Activated T-helper 2 cell treated with anti-CD3 and anti-CD28 coated beads, Interferon-gamma antibody, Interleukin-2, Interleukin-4, amounts not matched to agents 10 μg/mL and 5 μg/mL and 100 μg/mL, durations not matched to agents 14 hours and 24 hours and 36 hours (primary cell): ENCODE measurements around the gene TNIP3. TPM values are rescaled to one million over a fixed set of nuclear protein-coding genes. Genes with fewer than 3 reads are reported as not detected.
A peak's percentile ranks its signal among the peaks of the same experiment; 100 is the strongest.
"Not testable (repeated sequence)": the region's sequence is repeated elsewhere in the genome, so short reads cannot be mapped to it uniquely, and the experiment has no call there.

Experiments
- DNase-seq: peaks from one replicate; pipeline ENCODE4 v3.0.0; 2021; ENCODE audit warnings: low spot score
- H3K27ac Mint-ChIP-seq: one replicate; pipeline ENCODE4 v1.8.0; 2021; ENCODE audit warnings: mixed read lengths
- H3K27me3 Mint-ChIP-seq: one replicate; pipeline ENCODE4 v1.8.0; 2021; ENCODE audit warnings: low read depth, mixed read lengths
- H3K36me3 Mint-ChIP-seq: one replicate; pipeline ENCODE4 v1.8.0; 2021; ENCODE audit warnings: low read depth, mixed read lengths
- H3K4me1 Mint-ChIP-seq: one replicate; pipeline ENCODE4 v1.8.0; 2021; ENCODE audit warnings: low read depth, mixed read lengths
- H3K4me3 Mint-ChIP-seq: one replicate; pipeline ENCODE4 v1.8.0; 2021; ENCODE audit warnings: low read depth, mild to moderate bottlenecking, moderate library complexity, mixed read lengths
- H3K9me3 Mint-ChIP-seq: one replicate; pipeline ENCODE4 v1.8.0; 2021; ENCODE audit warnings: mixed read lengths
- intact Hi-C: fragments of 100-400 bp; cut with micrococcal nuclease; formaldehyde crosslinking; loops from one replicate; pipeline ENCODE4 v1.15.1; 2023
- total RNA-seq: library from RNA; stranded (reverse); gene quantifications from 2 replicates; pipeline ENCODE4 v1.2.3, GENCODE V29; 2022

TNIP3 gene
- total RNA-seq, 1 donor from 2014 or later, result 9.2 TPM

DNA sequence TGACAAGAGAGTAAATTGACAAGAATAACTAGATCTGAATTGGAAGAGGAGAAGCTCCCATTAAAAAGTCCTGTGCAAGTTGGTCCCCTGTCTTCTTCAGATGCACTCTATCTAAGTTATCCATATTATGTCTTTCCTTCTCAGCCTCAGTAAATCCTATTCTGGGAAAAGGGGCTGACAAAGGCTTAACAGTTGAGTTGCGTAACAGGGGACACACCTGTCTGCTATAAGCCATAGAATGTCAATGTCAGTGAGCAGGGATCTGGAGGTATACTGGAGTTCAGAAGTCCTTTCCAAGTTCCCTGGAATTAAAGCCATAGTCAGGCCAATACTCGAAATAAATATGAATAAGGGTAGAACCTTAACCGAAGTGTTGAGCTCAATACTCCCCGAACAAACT is 26.3 kb upstream of the TNIP3 start:
- DNase-seq, result no peak
- Mint-ChIP-seq H3K36me3 (no peaks in the 10 kb centered on the region), H3K9me3 (no peaks in the 10 kb centered on the region), H3K4me1 (peaks cover 61% of the 10 kb centered on the region), H3K27ac (peak overlapping the region; percentile 77), H3K27me3 (no peaks in the 10 kb centered on the region), H3K4me3 (peak overlapping the region; percentile 51)
- intact Hi-C loops, result loop anchor here (1.0 kb wide), 2 partner anchors 8 to 66 kb away; no protein-coding TSS in a partner anchor

DNA sequence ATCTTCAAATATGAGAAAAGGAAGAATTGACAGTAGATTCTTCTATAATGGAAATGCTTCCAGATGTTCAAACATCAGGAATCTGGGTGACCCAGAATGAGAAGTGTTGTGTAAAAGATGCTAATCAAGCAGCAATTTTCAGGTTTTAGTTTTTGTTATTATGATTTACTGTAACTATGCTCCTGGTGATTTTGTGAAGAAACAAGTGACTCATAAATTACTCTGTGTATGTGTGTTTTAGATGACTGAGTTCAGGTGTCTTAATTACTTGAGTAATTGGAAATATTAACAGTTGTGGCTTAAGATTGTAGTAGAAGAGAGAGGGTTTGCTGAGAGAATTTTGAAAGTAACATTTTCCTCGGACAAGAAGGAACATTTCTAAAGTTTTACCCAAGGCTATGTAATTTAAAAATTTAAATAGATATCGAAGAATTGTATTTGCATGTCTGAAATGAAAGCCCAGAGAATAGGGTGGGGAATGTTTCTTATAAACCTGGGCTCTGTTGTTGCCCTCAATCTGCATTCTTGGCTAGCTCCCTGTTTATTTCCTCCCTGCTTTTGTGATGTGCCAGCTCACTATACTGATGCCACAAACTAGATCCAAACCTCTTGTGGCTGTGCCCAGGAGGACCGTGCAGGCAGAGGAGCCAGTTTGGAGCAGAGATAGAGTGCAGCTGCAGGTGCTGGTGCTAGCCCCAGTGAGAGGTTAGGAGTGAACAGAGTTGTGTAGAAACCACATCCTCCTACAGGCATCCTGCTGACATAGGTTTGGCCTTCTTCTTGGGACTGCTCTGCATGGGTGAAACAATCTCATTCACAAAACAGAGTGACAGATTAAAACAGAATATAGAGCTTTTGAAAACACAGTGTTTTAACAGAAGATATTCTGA is 25.4 kb upstream of the TNIP3 start:
- Mint-ChIP-seq H3K27ac (peak overlapping the region; percentile 77), H3K9me3 (no peaks in the 10 kb centered on the region), H3K4me1 (peaks cover 62% of the 10 kb centered on the region), H3K4me3 (peak overlapping the region; percentile 51), H3K27me3 (no peaks in the 10 kb centered on the region), H3K36me3 (peaks cover 4% of the 10 kb centered on the region)
- DNase-seq, result peak; percentile 40
- intact Hi-C loops, result loop anchor here (1.0 to 2.0 kb wide), 4 partner anchors 7 to 77 kb away; no protein-coding TSS in a partner anchor

DNA sequence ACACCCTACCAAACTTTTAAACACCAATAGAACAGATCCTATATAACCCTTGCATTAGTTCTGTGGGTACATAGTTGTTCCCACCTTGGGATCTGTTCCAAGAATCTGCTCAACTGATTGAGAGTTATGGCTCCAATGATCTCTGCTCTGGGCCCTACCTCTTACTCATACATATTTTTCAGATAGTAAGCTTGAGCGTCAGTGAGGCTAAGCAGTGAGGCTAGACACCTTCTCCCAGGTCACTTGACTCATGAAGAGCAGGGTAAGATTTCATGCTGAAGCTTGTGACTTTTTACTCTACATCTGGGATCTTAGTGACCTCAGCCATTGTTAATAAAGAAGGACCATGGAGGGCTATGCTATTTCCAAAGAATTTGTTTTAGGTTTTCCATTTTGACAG is 23.1 kb upstream of the TNIP3 start:
- Mint-ChIP-seq H3K27me3 (no peaks in the 10 kb centered on the region), H3K4me1 (peaks cover 62% of the 10 kb centered on the region), H3K36me3 (peaks cover 18% of the 10 kb centered on the region), H3K9me3 (peaks cover 3% of the 10 kb centered on the region), H3K27ac (no peak overlapping the region), H3K4me3 (no peak overlapping the region)
- no peak for DNase-seq
- intact Hi-C loops, result no loop called here

DNA sequence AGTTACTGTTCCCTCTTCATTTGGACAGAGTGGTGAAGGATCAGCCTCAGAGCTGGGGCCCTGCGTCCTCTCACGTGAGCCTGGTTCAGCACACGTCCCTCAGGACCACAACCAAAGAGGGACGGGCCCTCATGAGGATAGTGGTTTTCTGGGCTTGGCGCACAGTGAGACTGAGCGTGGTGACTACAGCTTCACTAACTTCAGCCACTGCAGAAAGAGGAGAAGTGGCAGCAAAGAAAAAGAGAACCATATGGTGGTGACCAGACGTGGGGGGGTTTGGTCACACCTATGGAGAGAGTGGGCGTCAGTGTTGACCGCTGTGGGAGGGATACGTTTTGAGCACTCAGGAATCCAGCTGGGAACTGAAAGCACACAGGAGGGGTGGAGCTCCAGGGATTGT is 21.8 kb upstream of the TNIP3 start:
- Mint-ChIP-seq H3K9me3 (peaks cover 3% of the 10 kb centered on the region), H3K36me3 (peaks cover 24% of the 10 kb centered on the region), H3K27ac (no peak overlapping the region), H3K4me3 (no peak overlapping the region), H3K4me1 (peaks cover 59% of the 10 kb centered on the region), H3K27me3 (no peaks in the 10 kb centered on the region)
- DNase-seq, result no peak
- intact Hi-C loops, result no loop called here

DNA sequence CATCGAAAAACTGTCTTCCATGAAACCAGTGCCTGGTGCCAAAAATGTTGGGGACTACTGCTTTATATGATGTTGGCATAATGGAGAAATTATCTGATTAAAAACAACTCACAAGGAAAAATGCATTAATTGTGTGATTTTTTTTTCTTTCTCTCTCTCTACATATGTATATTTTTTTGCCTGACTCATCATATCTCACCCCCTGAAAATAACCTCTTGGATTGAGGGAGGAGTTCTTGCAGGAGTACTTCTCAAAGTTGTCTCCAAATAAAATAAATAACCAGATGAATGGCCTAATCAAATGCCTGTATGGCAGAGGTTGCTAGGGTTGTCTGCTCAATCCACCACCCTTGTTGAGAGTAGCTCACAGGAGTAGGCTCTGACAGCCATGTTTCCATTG is 19.9 kb upstream of the TNIP3 start:
- H3K27me3 Mint-ChIP-seq, result no peaks in the 10 kb centered on the region

DNA sequence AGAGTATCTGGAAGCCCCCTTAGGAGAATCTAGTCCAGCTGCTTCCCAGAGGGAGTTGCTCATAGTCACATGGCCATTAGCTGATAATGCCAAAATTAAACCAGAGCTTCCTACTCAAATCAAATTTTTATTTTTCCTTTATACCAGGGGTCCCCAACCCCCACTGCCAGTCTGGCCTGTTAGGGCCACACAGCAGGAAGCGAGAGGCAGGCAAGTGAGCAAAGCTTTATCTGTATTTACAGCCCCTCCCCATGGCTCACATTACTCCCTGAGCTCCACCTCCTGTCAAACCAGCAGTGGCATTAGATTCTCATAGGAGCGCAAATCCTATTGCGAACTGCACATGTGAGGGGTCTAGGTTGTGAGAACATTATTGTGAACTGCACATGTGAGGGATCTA is 19.2 kb upstream of the TNIP3 start:
- H3K27ac Mint-ChIP-seq, result no peak overlapping the region

More for the DNA sequence above, 19.9 kb upstream of the TNIP3 start:
- intact Hi-C loops, result loop anchor here (5.0 kb wide), 1 partner anchor 523 kb away; no protein-coding TSS in a partner anchor
- Mint-ChIP-seq H3K36me3 (peaks cover 35% of the 10 kb centered on the region), H3K4me1 (peaks cover 53% of the 10 kb centered on the region), H3K4me3 (no peak overlapping the region), H3K9me3 (peaks cover 7% of the 10 kb centered on the region), H3K27ac (no peak overlapping the region)
- no peak for DNase-seq

DNA sequence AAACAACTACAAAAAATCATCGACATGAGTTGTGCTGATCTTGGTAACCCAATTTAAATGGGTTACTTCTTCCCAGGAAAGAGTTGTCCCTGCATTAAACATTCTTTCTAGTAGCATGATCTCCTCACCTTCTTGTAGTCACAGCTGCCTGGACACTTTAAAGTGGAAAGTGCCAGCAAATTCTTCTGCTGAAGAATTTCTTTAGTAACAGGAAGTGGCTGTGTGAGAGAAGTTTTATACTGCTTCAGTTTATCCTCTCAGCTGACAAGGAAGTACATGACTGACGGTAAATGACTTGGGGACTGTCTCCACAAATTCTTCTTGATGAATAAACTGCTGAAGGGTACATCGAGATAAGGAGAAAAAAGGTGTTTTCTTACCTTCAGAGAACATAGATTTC is 18.2 kb upstream of the TNIP3 start:
- H3K36me3 Mint-ChIP-seq, result peaks cover 45% of the 10 kb centered on the region
- no peak for DNase-seq
- H3K9me3 Mint-ChIP-seq, result peaks cover 10% of the 10 kb centered on the region
- peak overlapping the region; percentile 87 for H3K27ac Mint-ChIP-seq
- peaks cover 4% of the 10 kb centered on the region for H3K27me3 Mint-ChIP-seq
- peaks cover 51% of the 10 kb centered on the region for H3K4me1 Mint-ChIP-seq
- peak overlapping the region; percentile 73 for H3K4me3 Mint-ChIP-seq
- intact Hi-C loops, result loop anchor here (1.0 to 5.0 kb wide), 2 partner anchors 8 to 525 kb away; no protein-coding TSS in a partner anchor

More for the DNA sequence above, 19.2 kb upstream of the TNIP3 start:
- Mint-ChIP-seq H3K4me1 (peaks cover 53% of the 10 kb centered on the region), H3K36me3 (peaks cover 39% of the 10 kb centered on the region), H3K27me3 (no peaks in the 10 kb centered on the region), H3K4me3 (no peak overlapping the region), H3K9me3 (peaks cover 10% of the 10 kb centered on the region)
- intact Hi-C loops, result loop anchor here (5.0 kb wide), 1 partner anchor 524 kb away; no protein-coding TSS in a partner anchor
- no peak for DNase-seq

GRCh38 chr4:121181493-121181892 is 17.4 kb upstream of the TNIP3 start:
- Mint-ChIP-seq H3K9me3 (peaks cover 10% of the 10 kb centered on the region), H3K27me3 (peaks cover 6% of the 10 kb centered on the region), H3K4me3 (peak overlapping the region; percentile 53), H3K27ac (peak overlapping the region; percentile 74), H3K36me3 (peaks cover 45% of the 10 kb centered on the region), H3K4me1 (peaks cover 50% of the 10 kb centered on the region)
- no peak for DNase-seq
- intact Hi-C loops, result loop anchor here (2.0 to 5.0 kb wide), 3 partner anchors 15 to 526 kb away; no protein-coding TSS in a partner anchor

DNA sequence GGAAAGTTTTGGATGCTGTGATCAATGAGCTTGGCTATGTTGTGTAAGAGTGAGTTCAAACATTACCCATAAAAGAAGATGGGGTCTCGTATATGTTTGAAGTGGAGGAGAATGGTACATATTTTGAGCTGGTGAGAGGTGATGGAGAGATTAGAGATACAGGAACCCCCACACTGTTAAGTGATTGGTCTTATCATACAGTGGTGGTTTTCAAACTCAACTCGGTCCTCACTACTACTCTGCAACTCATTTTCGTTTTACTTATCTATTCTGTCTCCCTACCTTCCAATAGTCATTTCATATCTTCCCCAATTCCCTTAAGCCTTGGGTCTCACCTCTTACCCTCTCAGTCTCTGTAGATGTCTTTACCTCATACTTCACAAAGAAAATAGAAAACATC is 16.4 kb upstream of the TNIP3 start:
- peak overlapping the region; percentile 53 for H3K4me3 Mint-ChIP-seq
- peaks cover 10% of the 10 kb centered on the region for H3K9me3 Mint-ChIP-seq
- intact Hi-C loops, result loop anchor here (1.0 to 5.0 kb wide), 6 partner anchors 14 to 527 kb away; no protein-coding TSS in a partner anchor
- no peak for DNase-seq
- H3K36me3 Mint-ChIP-seq, result peaks cover 45% of the 10 kb centered on the region
- peaks cover 50% of the 10 kb centered on the region for H3K4me1 Mint-ChIP-seq
- peak overlapping the region; percentile 74 for H3K27ac Mint-ChIP-seq
- peaks cover 9% of the 10 kb centered on the region for H3K27me3 Mint-ChIP-seq

DNA sequence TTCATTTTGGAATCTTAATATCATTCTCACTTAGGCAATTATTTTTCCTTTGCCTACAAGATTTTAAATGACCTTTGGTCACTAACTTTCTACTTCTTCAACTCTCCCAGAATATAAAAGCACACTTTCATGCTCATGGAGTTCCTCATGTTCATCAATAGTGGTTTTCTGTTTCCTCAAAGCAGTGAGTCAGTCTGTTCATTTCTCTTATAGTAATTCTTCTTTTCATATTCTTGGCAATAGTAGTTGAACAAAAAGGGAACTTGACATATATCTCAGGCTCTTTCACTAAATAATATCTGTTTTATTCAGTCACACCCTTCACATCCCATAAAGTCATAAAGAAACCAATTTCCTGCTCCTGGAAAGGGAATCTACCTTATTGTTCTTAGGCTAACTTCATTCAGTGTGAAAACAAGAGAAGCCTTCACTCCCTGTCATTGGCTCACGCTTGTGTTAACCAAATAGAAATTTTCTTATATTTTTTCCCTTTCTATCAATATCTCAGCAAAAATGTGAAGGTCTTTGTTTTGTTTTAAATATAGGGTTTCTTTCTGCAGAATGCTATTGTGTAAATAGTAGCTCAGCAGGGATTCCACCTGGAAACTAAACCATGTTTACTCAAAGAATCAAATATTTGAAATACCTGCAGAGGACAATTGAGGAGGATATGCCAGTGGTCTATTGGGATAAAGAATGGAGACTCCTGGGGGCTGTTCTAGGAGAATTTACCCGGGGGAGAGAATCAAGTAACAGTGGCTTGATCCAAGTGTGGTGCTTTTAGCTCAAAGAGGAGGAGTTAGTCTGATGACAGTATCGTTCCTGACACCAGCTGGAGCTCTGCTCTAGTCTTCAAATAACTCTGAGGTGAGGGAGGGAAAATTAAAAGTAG is 13.4 kb upstream of the TNIP3 start:
- Mint-ChIP-seq H3K9me3 (peaks cover 7% of the 10 kb centered on the region), H3K36me3 (peaks cover 30% of the 10 kb centered on the region), H3K4me3 (no peak overlapping the region), H3K27me3 (peaks cover 21% of the 10 kb centered on the region), H3K27ac (no peak overlapping the region), H3K4me1 (peaks cover 41% of the 10 kb centered on the region)
- DNase-seq, result no peak
- intact Hi-C loops, result no loop called here

DNA sequence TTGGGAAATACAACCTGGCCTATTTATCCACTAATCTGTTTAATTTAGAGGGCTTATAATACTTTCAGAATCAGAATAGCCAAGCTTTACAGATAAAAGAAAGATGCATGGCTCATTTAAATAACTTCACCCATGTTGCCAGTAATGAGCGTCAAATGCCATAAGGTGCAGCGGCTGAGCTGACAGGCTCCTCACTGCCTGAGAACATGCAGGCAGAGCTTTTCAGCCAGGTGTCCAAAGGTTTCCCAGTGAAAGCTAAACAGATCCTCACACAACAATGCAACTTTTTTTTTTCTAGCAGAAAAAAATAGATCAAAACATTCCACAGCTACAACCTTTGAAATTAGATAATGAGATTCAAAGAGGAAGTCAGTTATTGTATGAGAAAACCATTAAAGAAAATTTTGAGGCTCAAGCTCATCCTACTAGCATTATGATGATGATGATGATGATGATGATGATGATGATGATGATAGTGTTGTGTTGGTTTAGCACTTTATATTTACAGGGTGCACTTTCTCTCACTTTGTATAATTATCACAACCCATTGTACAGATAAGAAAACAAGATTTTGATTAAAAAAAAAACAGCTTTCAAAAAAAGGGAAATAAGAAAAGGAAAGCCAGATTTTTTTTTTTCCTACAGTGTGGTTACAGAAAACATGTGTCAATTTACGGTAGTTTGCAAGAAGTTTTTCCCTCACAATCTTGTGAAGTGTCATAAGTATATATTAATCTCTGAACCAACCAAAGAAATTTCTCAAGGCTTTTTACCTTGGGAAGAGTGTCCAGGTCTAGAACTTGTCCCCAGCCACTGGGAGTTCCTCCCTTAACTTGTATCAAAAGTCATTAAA is 12.2 kb upstream of the TNIP3 start:
- intact Hi-C loops, result no loop called here
- Mint-ChIP-seq H3K4me3 (no peak overlapping the region), H3K27me3 (peaks cover 21% of the 10 kb centered on the region), H3K9me3 (peaks cover 7% of the 10 kb centered on the region), H3K36me3 (peaks cover 29% of the 10 kb centered on the region), H3K4me1 (peaks cover 41% of the 10 kb centered on the region), H3K27ac (no peak overlapping the region)
- DNase-seq, result no peak

- H3K9me3 Mint-ChIP-seq, H3K4me3 Mint-ChIP-seq, intact Hi-C loops, DNase-seq, H3K27ac Mint-ChIP-seq: not testable (repeated sequence)
- Mint-ChIP-seq H3K27me3 (peaks cover 18% of the 10 kb centered on the region), H3K36me3 (peaks cover 12% of the 10 kb centered on the region), H3K4me1 (peaks cover 30% of the 10 kb centered on the region)
Observed at GRCh38 chr4:121171477-121171876, 7.4 kb upstream of the TNIP3 start.
